ENCODE data around the gene CELF4.

CELF4 gene

DNA sequence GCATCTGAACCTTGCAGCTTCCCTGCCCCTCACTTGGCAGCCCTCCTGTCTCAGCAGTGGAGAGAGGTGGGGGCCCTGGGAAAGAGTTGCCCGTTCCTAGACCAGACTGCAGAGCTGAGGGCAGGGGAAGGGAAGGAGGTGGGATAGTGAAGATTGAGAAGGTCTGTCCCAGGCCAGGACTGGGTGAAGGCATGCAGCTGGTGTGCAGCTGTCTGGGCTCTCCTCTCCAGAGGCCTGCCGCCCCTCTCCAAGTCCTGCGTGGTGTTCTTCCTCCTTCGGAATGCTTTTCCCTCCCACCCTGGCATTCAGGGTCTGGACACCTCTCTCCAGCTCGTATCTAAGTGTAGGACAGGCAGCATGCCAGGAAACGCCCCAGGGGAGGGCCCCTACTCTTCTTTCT is 323.5 kb downstream of the CELF4 start:
- TF ChIP-seq EZH2phosphoT487 (IDR thresholded peaks at IDR 0.05; ENCODE audit: borderline replicate concordance, low read length) = no peak
- TF ChIP-seq, protein P1, sequence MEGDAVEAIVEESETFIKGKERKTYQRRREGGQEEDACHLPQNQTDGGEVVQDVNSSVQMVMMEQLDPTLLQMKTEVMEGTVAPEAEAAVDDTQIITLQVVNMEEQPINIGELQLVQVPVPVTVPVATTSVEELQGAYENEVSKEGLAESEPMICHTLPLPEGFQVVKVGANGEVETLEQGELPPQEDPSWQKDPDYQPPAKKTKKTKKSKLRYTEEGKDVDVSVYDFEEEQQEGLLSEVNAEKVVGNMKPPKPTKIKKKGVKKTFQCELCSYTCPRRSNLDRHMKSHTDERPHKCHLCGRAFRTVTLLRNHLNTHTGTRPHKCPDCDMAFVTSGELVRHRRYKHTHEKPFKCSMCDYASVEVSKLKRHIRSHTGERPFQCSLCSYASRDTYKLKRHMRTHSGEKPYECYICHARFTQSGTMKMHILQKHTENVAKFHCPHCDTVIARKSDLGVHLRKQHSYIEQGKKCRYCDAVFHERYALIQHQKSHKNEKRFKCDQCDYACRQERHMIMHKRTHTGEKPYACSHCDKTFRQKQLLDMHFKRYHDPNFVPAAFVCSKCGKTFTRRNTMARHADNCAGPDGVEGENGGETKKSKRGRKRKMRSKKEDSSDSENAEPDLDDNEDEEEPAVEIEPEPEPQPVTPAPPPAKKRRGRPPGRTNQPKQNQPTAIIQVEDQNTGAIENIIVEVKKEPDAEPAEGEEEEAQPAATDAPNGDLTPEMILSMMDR (IDR thresholded peaks at IDR 0.05; ENCODE audit: low read depth, low read length, poor library complexity, severe bottlenecking) = no peak
- no peaks in the 10 kb centered on the region for H3K4me1 ChIP-seq (ENCODE audit: control insufficient read depth, low read length)
- no peaks in the 10 kb centered on the region for H3K79me2 ChIP-seq (ENCODE audit: control insufficient read depth, low read length)
- H3K4me3 ChIP-seq (ENCODE audit: low read length) = no peak overlapping the region
- no peaks in the 10 kb centered on the region for H4K20me1 ChIP-seq (ENCODE audit: control insufficient read depth, insufficient read depth, low read depth, low read length)
- H3K9me3 ChIP-seq (ENCODE audit: control insufficient read depth, insufficient read depth, low read length) = no peaks in the 10 kb centered on the region
- no peak overlapping the region for H3K27ac ChIP-seq (ENCODE audit: low read depth, low read length)
- no peak overlapping the region for H3K4me2 ChIP-seq (ENCODE audit: low read length)
- no peaks in the 10 kb centered on the region; the same call in 1 of the 2 replicates for H3K27me3 ChIP-seq (ENCODE audit: control insufficient read depth, low read length)
- no peaks in the 10 kb centered on the region for H3K36me3 ChIP-seq (ENCODE audit: control insufficient read depth, low read length)
- no peaks in the 10 kb centered on the region for H3K9me2 ChIP-seq (replicated peaks; ENCODE audit: control insufficient read depth, low read length)
- no peaks in the 10 kb centered on the region for H3F3A ChIP-seq (ENCODE audit: control insufficient read depth, insufficient read depth)

DNA sequence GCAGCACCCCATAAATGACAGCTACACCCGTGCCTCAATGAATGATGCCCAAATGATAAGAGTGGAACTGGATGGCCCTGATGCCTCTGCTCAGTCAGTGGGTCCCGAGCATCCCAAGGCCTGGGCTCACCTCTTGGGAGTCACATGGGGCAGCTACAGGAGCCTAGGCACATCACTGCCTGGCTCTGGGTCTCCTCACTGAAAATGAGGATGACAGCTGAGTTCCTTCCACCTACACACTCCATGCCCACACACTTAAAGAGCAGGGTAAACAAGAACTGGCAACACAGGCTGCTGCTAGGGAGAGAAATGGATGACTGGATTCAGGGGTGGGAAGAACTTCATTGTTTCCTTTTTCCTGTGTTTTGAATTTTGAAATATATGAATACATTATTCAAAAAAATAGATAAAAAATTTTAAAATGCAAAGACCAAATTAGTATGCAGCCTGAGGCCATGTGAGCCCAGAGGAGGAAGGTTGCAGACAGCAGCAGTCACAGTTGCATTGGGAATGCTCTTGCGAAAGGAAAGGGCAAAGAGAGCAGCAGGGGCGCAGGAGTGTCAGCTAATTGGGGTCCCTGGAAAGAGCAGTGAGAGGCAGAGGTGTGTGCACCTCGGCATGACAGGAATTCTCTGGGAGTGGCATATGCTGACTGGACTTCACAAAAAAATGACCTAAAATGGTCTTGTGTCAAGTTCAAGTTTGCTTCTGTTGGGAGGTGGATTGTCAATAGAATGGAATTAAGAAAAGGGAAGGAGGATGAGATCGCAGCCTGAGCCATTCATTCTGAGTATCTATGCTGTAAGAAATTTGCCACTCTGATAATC is 327.1 kb downstream of the CELF4 start:
- no peaks in the 10 kb centered on the region for H3K36me3 ChIP-seq (ENCODE audit: control insufficient read depth, low read length)
- H3F3A ChIP-seq (ENCODE audit: control insufficient read depth, insufficient read depth) = no peaks in the 10 kb centered on the region
- no peaks in the 10 kb centered on the region for H3K9me3 ChIP-seq (ENCODE audit: control insufficient read depth, insufficient read depth, low read length)
- H3K4me1 ChIP-seq (ENCODE audit: control insufficient read depth, low read length) = no peaks in the 10 kb centered on the region
- TF ChIP-seq, protein P1 (IDR thresholded peaks at IDR 0.05; ENCODE audit: low read depth, low read length, poor library complexity, severe bottlenecking) = no peak
- no peak for TF ChIP-seq EZH2phosphoT487 (IDR thresholded peaks at IDR 0.05; ENCODE audit: borderline replicate concordance, low read length)
- no peaks in the 10 kb centered on the region for H4K20me1 ChIP-seq (ENCODE audit: control insufficient read depth, insufficient read depth, low read depth, low read length)
- H3K79me2 ChIP-seq (ENCODE audit: control insufficient read depth, low read length) = no peaks in the 10 kb centered on the region
- no peak overlapping the region for H3K4me2 ChIP-seq (ENCODE audit: low read length)
- no peak overlapping the region for H3K4me3 ChIP-seq (ENCODE audit: low read length)
- no peak overlapping the region for H3K27ac ChIP-seq (ENCODE audit: low read depth, low read length)
- no peaks in the 10 kb centered on the region for H3K9me2 ChIP-seq (replicated peaks; ENCODE audit: control insufficient read depth, low read length)
- H3K27me3 ChIP-seq (ENCODE audit: control insufficient read depth, low read length) = no peaks in the 10 kb centered on the region; the same call in 1 of the 2 replicates

DNA sequence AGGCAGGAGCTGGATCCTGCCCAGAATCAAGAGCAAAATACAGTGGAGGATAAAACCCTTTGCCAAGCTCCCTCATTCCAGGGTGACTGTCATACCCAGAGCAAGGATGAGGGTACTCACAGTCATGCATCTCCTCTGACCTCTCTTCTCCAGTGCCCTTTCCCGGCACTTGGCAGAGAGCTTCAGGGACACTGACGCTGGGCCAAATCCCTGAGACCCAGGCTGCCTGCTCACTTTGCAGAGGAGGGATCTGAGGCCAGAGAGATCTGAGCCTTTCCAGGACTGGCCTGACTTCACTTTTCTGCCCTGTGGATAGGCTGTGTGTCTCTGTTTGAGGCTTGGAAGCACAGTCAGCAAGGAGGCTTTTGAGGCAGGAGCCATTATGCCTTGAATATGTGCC is 330.0 kb downstream of the CELF4 start:
- Histone ChIP-seq H3K27me3 (ENCODE audit: control insufficient read depth, low read length) (no peaks in the 10 kb centered on the region), H3K4me2 (ENCODE audit: low read length) (no peak overlapping the region), H3K27ac (ENCODE audit: low read depth, low read length) (no peak overlapping the region), H3K4me1 (ENCODE audit: control insufficient read depth, low read length) (no peaks in the 10 kb centered on the region), H3K9me2 (replicated peaks; ENCODE audit: control insufficient read depth, low read length) (no peaks in the 10 kb centered on the region), H3K36me3 (ENCODE audit: control insufficient read depth, low read length) (no peaks in the 10 kb centered on the region), H3K9me3 (ENCODE audit: control insufficient read depth, insufficient read depth, low read length) (no peaks in the 10 kb centered on the region), H3K4me3 (ENCODE audit: low read length) (no peak overlapping the region), H3F3A (ENCODE audit: control insufficient read depth, insufficient read depth) (no peaks in the 10 kb centered on the region), H3K79me2 (ENCODE audit: control insufficient read depth, low read length) (no peaks in the 10 kb centered on the region), H4K20me1 (ENCODE audit: control insufficient read depth, insufficient read depth, low read depth, low read length) (no peaks in the 10 kb centered on the region)
- TF ChIP-seq EZH2phosphoT487 (IDR thresholded peaks at IDR 0.05; ENCODE audit: borderline replicate concordance, low read length) = no peak
- TF ChIP-seq, protein P1 (IDR thresholded peaks at IDR 0.05; ENCODE audit: low read depth, low read length, poor library complexity, severe bottlenecking) = no peak
